NT2/D1 (cell line): ENCODE data around the gene TTC36.

Experiments
- DNase-seq: peaks from one replicate; pipeline ENCODE4 v3.0.0-alpha.2; 2011; ENCODE audit warnings: low read depth, low spot score
- H3K27me3 ChIP-seq: 2 replicates; pipeline ENCODE4 v1.6.0; 2011; ENCODE audit warnings: mild to moderate bottlenecking; ENCODE audit not compliant: insufficient read length, insufficient read depth
- H3K36me3 ChIP-seq: 2 replicates; pipeline ENCODE4 v1.6.1; 2011; ENCODE audit warnings: mild to moderate bottlenecking, low read length, mixed read lengths; ENCODE audit not compliant: insufficient read depth, insufficient read length
- H3K4me1 ChIP-seq: 2 replicates; pipeline ENCODE4 v1.5.1; 2011; ENCODE audit not compliant: insufficient read depth, insufficient read length
- H3K4me3 ChIP-seq: 2 replicates; pipeline ENCODE4 v1.5.1; 2011; ENCODE audit warnings: low read depth; ENCODE audit not compliant: insufficient read length
- H3K9ac ChIP-seq: 2 replicates; pipeline ENCODE4 v1.6.0; 2011; ENCODE audit warnings: low read depth; ENCODE audit not compliant: insufficient read length
- H3K9me3 ChIP-seq: 2 replicates; pipeline ENCODE4 v1.5.1; 2011; ENCODE audit warnings: mild to moderate bottlenecking, low read length; ENCODE audit not compliant: insufficient read depth
- SUZ12 ChIP-seq: IDR thresholded peaks from 2 replicates; pipeline ENCODE4 v1.6.1; 2011; ENCODE audit not compliant: insufficient read length, insufficient read depth; ENCODE audit errors: extremely low read depth
- YY1 ChIP-seq: IDR thresholded peaks from 2 replicates; pipeline ENCODE4 v1.6.1; 2011; ENCODE audit not compliant: insufficient read length, insufficient read depth
- ZNF274 ChIP-seq: IDR thresholded peaks from 2 replicates; pipeline ENCODE4 v1.6.1; 2011; ENCODE audit warnings: mild to moderate bottlenecking, low read depth, low read length

The TTC36 gene

DNA sequence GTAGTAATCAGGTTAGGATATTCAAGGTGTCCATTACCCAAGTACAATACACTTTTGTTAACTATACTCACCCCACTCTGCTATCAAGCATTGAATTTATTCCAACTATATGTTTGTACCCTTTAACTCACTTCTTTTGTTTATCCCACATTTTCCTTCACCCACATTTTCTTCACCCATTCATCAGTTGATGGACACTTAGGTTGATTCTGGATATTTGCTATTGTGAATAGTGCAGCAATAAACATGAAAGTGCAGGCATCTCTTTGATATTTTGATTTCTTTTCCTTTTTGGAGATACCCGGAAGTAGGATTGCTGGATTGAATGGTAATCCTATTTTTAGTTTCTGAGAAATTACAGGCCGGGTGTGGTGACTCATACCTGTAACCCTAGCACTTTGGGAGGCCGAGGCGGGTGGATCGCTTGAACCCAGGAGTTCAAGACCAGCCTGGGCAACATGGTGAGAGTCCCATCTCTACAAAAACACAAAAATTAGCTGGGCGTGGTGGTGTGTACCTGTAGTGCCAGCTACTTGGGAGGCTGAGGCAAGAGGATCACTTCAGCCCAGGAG is 10.2 kb downstream of the TTC36 start:
- H3K9me3 ChIP-seq, result no peaks in the 10 kb centered on the region
- no peaks in the 10 kb centered on the region for H3K27me3 ChIP-seq
- H3K9ac ChIP-seq, result no peak overlapping the region
- no peaks in the 10 kb centered on the region for H3K36me3 ChIP-seq
- DNase-seq, result no peak
- no peaks in the 10 kb centered on the region for H3K4me1 ChIP-seq
- TF ChIP-seq YY1 (no peak), ZNF274 (no peak), SUZ12 (no peak)
- no peak overlapping the region for H3K4me3 ChIP-seq

DNA sequence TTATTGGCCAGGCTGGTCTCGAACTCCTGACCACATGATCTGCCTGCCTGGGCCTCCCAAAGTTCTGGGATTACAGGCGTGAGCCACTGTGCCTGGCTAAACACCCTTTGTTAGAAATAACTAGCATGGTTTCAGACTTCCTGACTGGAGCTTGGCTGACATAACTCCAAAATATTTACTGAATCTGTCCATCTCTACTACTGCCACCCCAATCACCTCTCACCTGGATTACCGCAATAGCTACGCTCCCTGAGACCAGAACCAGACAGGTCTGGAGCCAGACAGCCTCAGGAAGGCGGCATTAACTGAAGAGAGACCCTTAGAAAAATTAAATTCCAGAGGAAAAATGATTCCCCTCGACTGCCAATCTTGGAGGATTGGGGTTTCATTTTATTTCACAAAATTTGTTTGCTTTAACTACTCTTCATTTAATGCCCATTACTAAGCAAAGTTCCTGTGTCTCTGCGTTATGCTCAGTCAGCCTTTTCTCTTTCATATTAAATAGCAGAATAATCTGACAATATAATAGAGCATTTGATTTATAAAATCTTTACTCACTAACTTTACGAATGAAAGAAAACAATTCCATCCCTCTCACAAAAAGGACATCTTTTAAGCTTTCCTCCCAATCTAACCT is 16.9 kb downstream of the TTC36 start:
- no peaks in the 10 kb centered on the region for H3K9me3 ChIP-seq
- H3K27me3 ChIP-seq, result no peaks in the 10 kb centered on the region
- H3K4me3 ChIP-seq, result no peak overlapping the region
- no peaks in the 10 kb centered on the region for H3K4me1 ChIP-seq
- H3K9ac ChIP-seq, result no peak overlapping the region
- DNase-seq, result no peak
- TF ChIP-seq ZNF274 (no peak), YY1 (no peak), SUZ12 (no peak)
- H3K36me3 ChIP-seq, result peaks cover 7% of the 10 kb centered on the region

DNA sequence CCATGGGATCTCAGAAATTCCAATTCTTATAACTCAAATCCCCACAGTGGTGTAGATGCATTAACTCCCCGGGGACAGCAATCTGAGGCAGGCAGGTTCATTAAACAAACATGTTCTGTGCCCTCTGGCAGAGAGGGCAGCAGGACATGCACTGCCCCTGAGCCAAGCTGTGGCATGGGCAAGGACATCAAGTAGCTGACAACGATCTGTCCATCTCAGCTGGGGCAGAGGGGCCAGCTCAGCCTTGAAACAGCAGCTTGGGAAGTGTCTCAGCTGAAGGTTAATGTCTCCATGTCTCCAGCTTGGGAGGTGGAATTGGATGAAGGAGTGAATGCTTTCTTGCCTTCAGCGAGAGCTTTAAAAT is 17.4 kb downstream of the TTC36 start:
- DNase-seq, result no peak
- Histone ChIP-seq H3K36me3 (peaks cover 7% of the 10 kb centered on the region), H3K4me1 (no peaks in the 10 kb centered on the region), H3K9me3 (no peaks in the 10 kb centered on the region), H3K4me3 (no peak overlapping the region), H3K27me3 (no peaks in the 10 kb centered on the region), H3K9ac (no peak overlapping the region)
- no peak for TF ChIP-seq YY1
- TF ChIP-seq SUZ12, result no peak
- TF ChIP-seq ZNF274, result no peak

DNA sequence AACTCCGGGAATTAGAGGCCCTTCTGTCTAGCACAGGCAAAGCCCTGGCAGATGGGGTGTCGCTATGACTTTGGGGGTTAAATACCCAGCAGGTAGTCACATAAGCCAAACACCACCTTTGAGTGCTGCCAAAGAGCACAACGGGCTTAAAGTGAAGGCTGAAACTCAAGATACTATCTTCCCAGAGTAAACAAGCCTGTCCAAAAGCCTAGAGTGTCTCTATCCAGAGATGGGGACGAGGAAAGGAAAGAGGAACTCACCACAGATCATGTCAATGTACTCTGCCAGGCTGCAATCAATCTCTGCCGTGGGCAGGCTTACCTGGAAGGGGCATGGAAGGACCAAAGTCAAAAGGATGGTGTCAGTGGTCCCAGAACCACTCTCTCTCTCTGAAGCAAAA is 18.3 kb downstream of the TTC36 start:
- TF ChIP-seq ZNF274 (no peak), YY1 (no peak), SUZ12 (no peak)
- DNase-seq, result no peak
- Histone ChIP-seq H3K9ac (no peak overlapping the region), H3K27me3 (no peaks in the 10 kb centered on the region), H3K4me3 (no peak overlapping the region), H3K4me1 (no peaks in the 10 kb centered on the region), H3K36me3 (peaks cover 9% of the 10 kb centered on the region), H3K9me3 (no peaks in the 10 kb centered on the region)

DNA sequence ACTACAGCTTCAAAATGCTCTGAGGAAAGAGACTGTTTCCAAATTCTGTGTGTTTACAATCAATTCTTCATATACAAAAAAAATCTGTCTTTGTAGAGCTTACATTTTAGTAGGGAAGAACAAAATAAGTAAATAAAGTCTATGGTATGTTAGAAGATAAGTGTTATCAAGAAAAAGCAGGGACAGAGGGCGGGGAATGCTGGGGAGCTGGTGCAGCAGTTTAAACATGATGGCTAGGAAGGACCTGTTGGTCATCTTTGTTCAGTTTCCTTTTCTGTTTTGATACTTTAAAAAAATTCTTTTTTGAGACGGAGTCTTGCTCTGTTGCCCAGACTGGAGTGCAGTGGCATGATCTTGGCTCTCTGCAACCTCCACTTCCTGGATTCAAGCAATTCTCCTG is 19.9 kb downstream of the TTC36 start:
- no peak overlapping the region for H3K4me3 ChIP-seq
- TF ChIP-seq SUZ12 (no peak), ZNF274 (no peak), YY1 (no peak)
- H3K9ac ChIP-seq, result no peak overlapping the region
- peaks cover 16% of the 10 kb centered on the region for H3K36me3 ChIP-seq
- no peak for DNase-seq
- H3K9me3 ChIP-seq, result no peaks in the 10 kb centered on the region
- no peaks in the 10 kb centered on the region for H3K27me3 ChIP-seq
- H3K4me1 ChIP-seq, result no peaks in the 10 kb centered on the region

DNA sequence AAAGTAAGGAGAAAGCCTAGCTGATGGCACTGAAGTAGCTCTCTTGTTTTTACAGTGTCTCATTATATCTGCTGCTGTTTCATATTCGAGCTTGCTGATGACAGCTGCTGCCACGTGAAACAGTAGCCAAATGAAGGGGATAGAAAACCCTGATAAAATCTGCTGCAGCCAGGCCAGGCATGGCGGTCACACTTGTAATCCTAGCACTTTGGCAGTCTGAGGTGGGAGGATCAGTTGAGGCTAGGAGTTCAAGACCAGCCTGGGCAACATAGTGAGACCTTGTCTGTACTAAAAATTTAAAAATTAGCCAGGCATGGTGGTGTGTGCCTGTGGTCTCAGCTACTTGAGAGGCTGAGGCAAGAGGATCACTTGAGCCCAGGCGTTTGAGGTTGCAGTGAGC is 25.1 kb downstream of the TTC36 start:
- H3K36me3 ChIP-seq, result peaks cover 34% of the 10 kb centered on the region
- no peaks in the 10 kb centered on the region for H3K27me3 ChIP-seq
- TF ChIP-seq SUZ12 (no peak), YY1 (no peak), ZNF274 (no peak)
- no peaks in the 10 kb centered on the region for H3K4me1 ChIP-seq
- no peak for DNase-seq
- H3K4me3 ChIP-seq, result no peak overlapping the region
- no peaks in the 10 kb centered on the region for H3K9me3 ChIP-seq
- H3K9ac ChIP-seq, result no peak overlapping the region

DNA sequence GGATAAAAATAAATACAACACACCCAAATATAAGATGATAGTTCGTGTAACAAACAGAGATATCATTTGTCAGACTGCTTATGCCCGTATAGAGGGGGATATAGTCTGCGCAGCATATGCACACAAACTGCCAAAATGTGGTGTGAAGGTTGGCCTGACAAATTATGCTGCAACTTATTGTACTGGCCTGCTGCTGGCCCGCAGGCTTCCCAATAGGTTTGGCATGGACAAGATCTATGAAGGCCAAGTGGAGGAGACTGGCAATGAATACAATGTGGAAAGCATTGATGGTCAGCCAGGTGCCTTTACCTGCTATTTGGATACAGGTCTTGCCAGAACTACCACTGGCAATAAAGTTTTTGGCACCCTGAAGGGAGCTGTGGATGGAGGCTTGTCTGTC is 33.5 kb downstream of the TTC36 start:
- no peak for TF ChIP-seq SUZ12
- no peak for TF ChIP-seq YY1
- no peak for TF ChIP-seq ZNF274
- Histone ChIP-seq H3K9ac (no peak overlapping the region), H3K9me3 (no peaks in the 10 kb centered on the region), H3K4me3 (no peak overlapping the region), H3K4me1 (no peaks in the 10 kb centered on the region), H3K36me3 (peaks cover 19% of the 10 kb centered on the region), H3K27me3 (no peaks in the 10 kb centered on the region)
- DNase-seq, result no peak
